AML-193 (cell line): ENCODE results near the gene EYA3.

Experiments used
- DNase-seq, 2 experiments: peaks; one replicate each; lab custom pipeline; 2025; lab: John Stamatoyannopoulos, UW

The EYA3 gene

GRCh38 chr1:27940297-27940696, 148.1 kb downstream of the EYA3 start:
- DNase-seq = peak; percentile 25 to 51

GRCh38 chr1:27938488-27938887, 149.9 kb downstream of the EYA3 start:
- no peak for DNase-seq

GRCh38 chr1:27937524-27937836, 150.9 kb downstream of the EYA3 start:
- no peak for DNase-seq

GRCh38 chr1:27936370-27936769, 152.0 kb downstream of the EYA3 start:
- no peak for DNase-seq

- DNase-seq = no peak
Observed at GRCh38 chr1:27935721-27936120, 152.7 kb downstream of the EYA3 start.

- no peak for DNase-seq
Observed at GRCh38 chr1:27934818-27935549, 153.4 kb downstream of the EYA3 start, which contains the start of gene SMPDL3B. TSS of gene SMPDL3B (plus strand) at chr1:27935000. CDS start at chr1:27935184, 184 bp downstream.

- peak; percentile 50 to 69 for DNase-seq
Observed at GRCh38 chr1:27931759-27932158, 156.7 kb downstream of the EYA3 start.

GRCh38 chr1:27931184-27931583, 157.2 kb downstream of the EYA3 start:
- no peak for DNase-seq

GRCh38 chr1:27928216-27928954, 160.0 kb downstream of the EYA3 start:
- DNase-seq = no peak

- no peak for DNase-seq
Observed at GRCh38 chr1:27922272-27922671, 166.1 kb downstream of the EYA3 start.
